ENCODE data around the gene PBRM1. TPM values are rescaled to one million over a fixed set of nuclear protein-coding genes. Genes with fewer than 3 reads are reported as not detected.
"Not testable (repeated sequence)": the region's sequence is repeated elsewhere in the genome, so short reads cannot be mapped to it uniquely, and the experiment has no call there.

Gene PBRM1
- total RNA-seq, 3 donors from 2014 or later: 55.9 to 65.2 (median 64.4) TPM

- Mint-ChIP-seq H3K36me3 (ENCODE audit: insufficient read depth) (no peaks in the 10 kb centered on the region), H3K4me1 (ENCODE audit: low read depth) (no peaks in the 10 kb centered on the region), H3K4me3 (no peak overlapping the region), H3K9me3 (no peaks in the 10 kb centered on the region), H3K27me3 (ENCODE audit: low read depth) (no peaks in the 10 kb centered on the region)
- DNase-seq (no peak), ATAC-seq (no peak)
Observed at GRCh38 chr3:52527039-52527731, 158.5 kb downstream of the PBRM1 start.

- DNase-seq; H3K27me3 Mint-ChIP-seq (ENCODE audit: low read depth); ATAC-seq; H3K4me1 Mint-ChIP-seq (ENCODE audit: low read depth); H3K9me3 Mint-ChIP-seq; H3K4me3 Mint-ChIP-seq; H3K36me3 Mint-ChIP-seq (ENCODE audit: insufficient read depth): not testable (repeated sequence)
Observed at GRCh38 chr3:52526671-52527038, 159.1 kb downstream of the PBRM1 start.

GRCh38 chr3:52525680-52526561 is 159.8 kb downstream of the PBRM1 start:
- Mint-ChIP-seq H3K4me1 (ENCODE audit: low read depth) (no peaks in the 10 kb centered on the region), H3K36me3 (ENCODE audit: insufficient read depth) (no peaks in the 10 kb centered on the region), H3K9me3 (no peaks in the 10 kb centered on the region), H3K27me3 (ENCODE audit: low read depth) (no peaks in the 10 kb centered on the region), H3K4me3 (no peak overlapping the region)
- DNase-seq (no peak), ATAC-seq (no peak)

- no peak for ATAC-seq
- Mint-ChIP-seq H3K4me3 (no peak overlapping the region), H3K4me1 (ENCODE audit: low read depth) (no peaks in the 10 kb centered on the region), H3K9me3 (no peaks in the 10 kb centered on the region), H3K27me3 (ENCODE audit: low read depth) (no peaks in the 10 kb centered on the region), H3K36me3 (ENCODE audit: insufficient read depth) (no peaks in the 10 kb centered on the region)
- no peak for DNase-seq
Observed at GRCh38 chr3:52524752-52525679, 160.7 kb downstream of the PBRM1 start.

GRCh38 chr3:52524258-52524751 is 161.4 kb downstream of the PBRM1 start:
- Mint-ChIP-seq H3K4me3 (no peak overlapping the region), H3K9me3 (no peaks in the 10 kb centered on the region), H3K4me1 (ENCODE audit: low read depth) (no peaks in the 10 kb centered on the region), H3K36me3 (ENCODE audit: insufficient read depth) (no peaks in the 10 kb centered on the region), H3K27me3 (ENCODE audit: low read depth) (no peaks in the 10 kb centered on the region)
- ATAC-seq (no peak), DNase-seq (no peak)

- Mint-ChIP-seq H3K9me3 (no peaks in the 10 kb centered on the region), H3K4me3 (no peak overlapping the region), H3K4me1 (ENCODE audit: low read depth) (no peaks in the 10 kb centered on the region), H3K36me3 (ENCODE audit: insufficient read depth) (no peaks in the 10 kb centered on the region), H3K27me3 (ENCODE audit: low read depth) (no peaks in the 10 kb centered on the region)
- ATAC-seq: no peak
- no peak for DNase-seq
Observed at GRCh38 chr3:52523386-52524257, 162.1 kb downstream of the PBRM1 start.

DNA sequence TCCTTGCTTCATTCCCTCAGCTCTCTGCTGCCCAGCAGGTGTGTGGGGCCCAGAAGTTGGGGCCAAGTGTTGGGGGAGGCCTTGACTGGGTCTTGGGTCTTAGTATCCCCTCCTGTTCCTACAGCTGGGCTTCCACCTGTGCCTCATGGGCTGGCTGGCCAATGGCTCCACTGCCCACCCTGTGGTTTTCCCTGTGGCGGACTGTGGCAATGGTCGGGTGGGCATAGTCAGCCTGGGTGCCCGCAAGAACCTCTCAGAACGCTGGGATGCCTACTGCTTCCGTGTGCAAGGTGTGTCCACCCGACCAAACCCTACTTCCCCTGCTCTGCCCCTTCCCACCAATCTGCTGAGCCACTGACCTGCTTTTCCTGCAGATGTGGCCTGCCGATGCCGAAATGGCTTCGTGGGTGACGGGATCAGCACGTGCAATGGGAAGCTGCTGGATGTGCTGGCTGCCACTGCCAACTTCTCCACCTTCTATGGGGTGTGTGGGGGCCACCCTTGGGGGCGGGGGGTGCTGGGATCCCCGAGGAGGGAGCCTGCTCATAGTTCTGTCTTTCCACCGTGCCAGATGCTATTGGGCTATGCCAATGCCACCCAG is 163.0 kb downstream of the PBRM1 start:
- ATAC-seq: no peak
- Mint-ChIP-seq H3K27me3 (ENCODE audit: low read depth) (no peaks in the 10 kb centered on the region), H3K4me1 (ENCODE audit: low read depth) (no peaks in the 10 kb centered on the region)

GRCh38 chr3:52521881-52522650 is 163.6 kb downstream of the PBRM1 start:
- DNase-seq: no peak
- Mint-ChIP-seq H3K36me3 (ENCODE audit: insufficient read depth) (no peaks in the 10 kb centered on the region), H3K9me3 (no peaks in the 10 kb centered on the region), H3K4me3 (no peak overlapping the region), H3K4me1 (ENCODE audit: low read depth) (no peaks in the 10 kb centered on the region), H3K27me3 (ENCODE audit: low read depth) (no peaks in the 10 kb centered on the region)
- ATAC-seq: no peak

More for the DNA sequence above, 163.0 kb downstream of the PBRM1 start:
- Mint-ChIP-seq H3K9me3 (no peaks in the 10 kb centered on the region), H3K4me3 (no peak overlapping the region), H3K36me3 (ENCODE audit: insufficient read depth) (no peaks in the 10 kb centered on the region)
- no peak for DNase-seq

- H3K4me3 Mint-ChIP-seq: no peak overlapping the region
- H3K4me1 Mint-ChIP-seq (ENCODE audit: low read depth): no peaks in the 10 kb centered on the region
- no peaks in the 10 kb centered on the region for H3K27me3 Mint-ChIP-seq (ENCODE audit: low read depth)
- no peak for DNase-seq
- H3K9me3 Mint-ChIP-seq: no peaks in the 10 kb centered on the region
- no peaks in the 10 kb centered on the region for H3K36me3 Mint-ChIP-seq (ENCODE audit: insufficient read depth)
- ATAC-seq: no peak
Observed at GRCh38 chr3:52521488-52521824, 164.3 kb downstream of the PBRM1 start.

DNA sequence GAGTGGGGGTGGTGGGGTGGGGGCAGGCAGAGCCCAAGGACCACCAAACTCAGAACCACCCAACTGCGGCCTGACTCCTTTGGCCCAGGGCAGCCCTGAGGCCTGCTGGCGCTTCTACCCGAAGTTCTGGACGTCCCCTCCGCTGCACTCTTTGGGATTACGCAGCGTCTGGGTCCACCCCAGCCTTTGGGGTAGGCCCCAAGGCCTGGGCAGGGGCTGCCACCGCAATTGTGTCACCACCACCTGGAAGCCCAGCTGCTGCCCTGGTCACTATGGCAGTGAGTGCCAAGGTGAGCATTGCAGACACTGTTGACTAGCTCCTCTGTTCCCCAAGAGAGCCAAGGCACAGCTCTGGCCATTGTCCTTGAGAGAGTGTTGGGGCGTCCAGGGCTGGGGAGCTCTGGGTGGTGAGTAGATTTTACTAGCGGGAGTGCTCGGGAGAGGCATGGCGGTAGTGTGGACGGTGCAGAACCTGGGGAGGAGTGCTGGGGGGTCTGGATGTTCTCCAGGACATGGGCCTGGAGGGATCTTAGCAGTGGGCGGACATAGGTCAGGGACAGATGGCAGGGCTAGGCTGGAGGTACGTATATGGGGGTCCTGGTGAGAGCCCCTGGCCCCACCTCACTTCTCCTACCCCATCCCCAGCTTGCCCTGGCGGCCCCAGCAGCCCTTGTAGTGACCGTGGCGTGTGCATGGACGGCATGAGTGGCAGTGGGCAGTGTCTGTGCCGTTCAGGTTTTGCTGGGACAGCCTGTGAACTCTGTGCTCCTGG is 164.8 kb downstream of the PBRM1 start:
- Mint-ChIP-seq H3K4me3 (no peak overlapping the region), H3K27me3 (ENCODE audit: low read depth) (no peaks in the 10 kb centered on the region), H3K9me3 (no peaks in the 10 kb centered on the region), H3K36me3 (ENCODE audit: insufficient read depth) (no peaks in the 10 kb centered on the region), H3K4me1 (ENCODE audit: low read depth) (no peaks in the 10 kb centered on the region)
- ATAC-seq (no peak), DNase-seq (no peak)

DNA sequence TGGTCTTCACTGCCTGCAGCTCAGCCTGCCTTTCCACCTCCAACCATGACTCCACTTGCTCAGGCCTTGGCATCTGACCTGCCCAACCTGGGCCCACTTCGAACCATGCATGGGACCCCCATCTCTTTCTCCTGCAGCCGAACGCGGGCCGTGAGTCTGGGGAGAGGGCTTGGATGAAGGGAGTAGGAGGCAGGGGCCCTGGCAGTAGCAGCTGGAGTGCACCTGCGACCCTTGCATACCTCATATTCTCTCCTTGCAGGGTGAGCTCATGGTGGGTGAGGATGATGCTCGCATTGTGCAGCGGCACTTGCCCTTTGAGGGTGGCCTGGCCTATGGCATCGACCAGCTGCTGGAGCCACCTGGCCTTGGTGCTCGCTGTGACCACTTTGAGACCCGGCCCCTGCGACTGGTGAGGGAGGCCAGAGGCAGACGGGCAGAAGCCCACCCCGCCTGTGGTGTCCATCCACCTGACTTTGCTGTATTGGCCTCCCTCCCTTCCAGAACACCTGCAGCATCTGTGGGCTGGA is 165.5 kb downstream of the PBRM1 start:
- Mint-ChIP-seq H3K9me3 (no peaks in the 10 kb centered on the region), H3K27me3 (ENCODE audit: low read depth) (no peaks in the 10 kb centered on the region), H3K36me3 (ENCODE audit: insufficient read depth) (no peaks in the 10 kb centered on the region), H3K4me3 (no peak overlapping the region), H3K4me1 (ENCODE audit: low read depth) (no peaks in the 10 kb centered on the region)
- DNase-seq (no peak), ATAC-seq (no peak)

Data from activated T-cell treated with anti-CD3 and anti-CD28 coated beads, Interleukin-2, amount 50 U/mL, for 4 hours (primary cell).